GM19395 (cell line): ENCODE data around the gene ZBTB33.

Source experiments
- ATAC-seq: cut with Tn5 transposase; IDR thresholded peaks from one replicate; pipeline ENCODE4 v1.9.1; 2021; ENCODE audit warnings: mild to moderate bottlenecking, moderate library complexity; ENCODE audit not compliant: unreplicated experiment

The ZBTB33 gene

GRCh38 chrX:120304256-120304655 lies 53.6 kb downstream of the ZBTB33 start:
- ATAC-seq: no peak

- ATAC-seq: no peak
Measured at GRCh38 chrX:120305531-120306141, 55.0 kb downstream of the ZBTB33 start.

GRCh38 chrX:120306630-120307029 lies 56.0 kb downstream of the ZBTB33 start:
- ATAC-seq: no peak
